GM12864 (cell line): Measurements from ENCODE around the gene STK33.

Experiments
- DNase-seq: peaks from one replicate; pipeline ENCODE4 v3.0.0-alpha.2; 2011; ENCODE audit warnings: low read depth
- H3K4me3 ChIP-seq: 2 replicates; pipeline ENCODE4 v1.5.1; 2011; ENCODE audit warnings: mild to moderate bottlenecking, low read depth, low read length, control low read depth
- TF ChIP-seq, protein P1 (sequence below): IDR thresholded peaks from 2 replicates; pipeline ENCODE4 v1.5.1; 2011; ENCODE audit warnings: low read depth, mild to moderate bottlenecking, moderate library complexity, low read length, control low read depth, inconsistent platforms; ENCODE audit errors: missing control alignments

Gene STK33

DNA sequence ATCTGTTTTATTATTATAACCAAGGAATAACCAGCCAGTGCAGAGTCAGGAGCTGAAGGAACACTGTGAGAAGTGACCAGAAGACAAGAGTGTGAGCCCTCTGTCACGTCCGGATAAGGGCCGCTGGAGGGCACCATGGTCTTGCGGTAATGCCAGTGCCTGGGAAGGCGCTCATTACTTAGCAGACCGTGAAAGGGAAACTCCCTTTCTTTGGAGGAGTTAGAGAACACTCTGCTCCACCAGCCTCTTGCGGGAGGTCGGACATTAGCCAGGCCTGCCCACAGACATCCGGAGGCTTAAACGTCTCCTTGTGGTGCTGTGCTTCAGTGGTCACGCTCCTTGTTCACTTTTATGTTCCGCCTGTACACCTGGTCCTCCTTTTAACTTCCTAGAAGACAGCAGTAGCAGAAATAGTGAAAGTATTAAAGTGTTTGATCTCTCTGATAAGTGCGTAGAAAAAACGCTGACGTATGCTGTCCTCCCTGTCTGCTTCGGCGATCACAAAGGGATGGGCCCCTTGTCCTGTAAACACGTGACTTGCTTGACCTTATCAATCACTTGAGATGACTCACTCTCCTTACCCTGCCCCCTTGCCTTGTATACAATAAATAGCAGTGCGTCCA lies 209.7 kb downstream of the STK33 start:
- TF ChIP-seq, protein P1, sequence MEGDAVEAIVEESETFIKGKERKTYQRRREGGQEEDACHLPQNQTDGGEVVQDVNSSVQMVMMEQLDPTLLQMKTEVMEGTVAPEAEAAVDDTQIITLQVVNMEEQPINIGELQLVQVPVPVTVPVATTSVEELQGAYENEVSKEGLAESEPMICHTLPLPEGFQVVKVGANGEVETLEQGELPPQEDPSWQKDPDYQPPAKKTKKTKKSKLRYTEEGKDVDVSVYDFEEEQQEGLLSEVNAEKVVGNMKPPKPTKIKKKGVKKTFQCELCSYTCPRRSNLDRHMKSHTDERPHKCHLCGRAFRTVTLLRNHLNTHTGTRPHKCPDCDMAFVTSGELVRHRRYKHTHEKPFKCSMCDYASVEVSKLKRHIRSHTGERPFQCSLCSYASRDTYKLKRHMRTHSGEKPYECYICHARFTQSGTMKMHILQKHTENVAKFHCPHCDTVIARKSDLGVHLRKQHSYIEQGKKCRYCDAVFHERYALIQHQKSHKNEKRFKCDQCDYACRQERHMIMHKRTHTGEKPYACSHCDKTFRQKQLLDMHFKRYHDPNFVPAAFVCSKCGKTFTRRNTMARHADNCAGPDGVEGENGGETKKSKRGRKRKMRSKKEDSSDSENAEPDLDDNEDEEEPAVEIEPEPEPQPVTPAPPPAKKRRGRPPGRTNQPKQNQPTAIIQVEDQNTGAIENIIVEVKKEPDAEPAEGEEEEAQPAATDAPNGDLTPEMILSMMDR = peak; percentile 50
- H3K4me3 ChIP-seq = peak overlapping the region; percentile 10; the same call in 1 of the 2 replicates
- peak; percentile 51 for DNase-seq

DNA sequence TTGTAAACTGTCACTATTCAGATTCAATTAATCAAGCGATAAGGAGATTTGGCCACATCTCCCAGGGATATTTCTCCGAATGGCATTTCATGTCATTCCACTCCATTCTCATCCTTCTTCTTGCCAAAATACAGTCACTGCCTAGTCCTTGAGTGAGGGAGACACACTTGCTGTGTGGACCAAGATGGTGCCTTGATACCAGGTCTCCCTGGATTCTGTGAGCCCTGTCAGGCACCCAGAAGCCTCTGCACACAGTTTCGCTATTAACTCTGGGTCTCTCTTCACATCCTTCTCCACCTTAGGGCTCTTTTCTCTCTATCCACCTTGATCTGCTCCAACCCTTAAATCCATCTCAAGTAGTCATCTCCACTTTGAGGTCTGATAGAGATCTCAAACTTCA lies 210.4 kb downstream of the STK33 start:
- TF ChIP-seq, protein P1 = no peak
- H3K4me3 ChIP-seq = no peak overlapping the region
- DNase-seq = no peak

DNA sequence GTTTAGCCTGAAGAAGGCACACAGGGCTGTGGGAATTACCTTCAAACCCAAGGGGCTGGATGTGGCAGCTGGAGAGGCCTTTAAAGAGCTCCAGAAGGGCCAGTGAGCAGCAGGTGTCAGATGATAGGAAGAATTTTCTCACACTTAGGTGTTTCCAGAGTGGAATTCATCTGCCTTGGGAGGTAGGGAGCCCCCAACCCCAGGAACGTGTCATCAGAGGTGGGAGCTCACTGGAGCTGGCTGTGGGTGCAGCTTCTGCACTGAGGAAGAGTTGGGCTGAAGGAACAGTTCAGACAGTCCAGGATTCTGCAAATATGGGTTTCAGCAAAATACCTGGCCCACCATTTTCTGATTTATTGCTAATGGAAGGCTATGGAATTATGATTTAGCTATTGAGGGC lies 210.8 kb downstream of the STK33 start:
- TF ChIP-seq, protein P1 = no peak
- no peak for DNase-seq
- no peak overlapping the region for H3K4me3 ChIP-seq

DNA sequence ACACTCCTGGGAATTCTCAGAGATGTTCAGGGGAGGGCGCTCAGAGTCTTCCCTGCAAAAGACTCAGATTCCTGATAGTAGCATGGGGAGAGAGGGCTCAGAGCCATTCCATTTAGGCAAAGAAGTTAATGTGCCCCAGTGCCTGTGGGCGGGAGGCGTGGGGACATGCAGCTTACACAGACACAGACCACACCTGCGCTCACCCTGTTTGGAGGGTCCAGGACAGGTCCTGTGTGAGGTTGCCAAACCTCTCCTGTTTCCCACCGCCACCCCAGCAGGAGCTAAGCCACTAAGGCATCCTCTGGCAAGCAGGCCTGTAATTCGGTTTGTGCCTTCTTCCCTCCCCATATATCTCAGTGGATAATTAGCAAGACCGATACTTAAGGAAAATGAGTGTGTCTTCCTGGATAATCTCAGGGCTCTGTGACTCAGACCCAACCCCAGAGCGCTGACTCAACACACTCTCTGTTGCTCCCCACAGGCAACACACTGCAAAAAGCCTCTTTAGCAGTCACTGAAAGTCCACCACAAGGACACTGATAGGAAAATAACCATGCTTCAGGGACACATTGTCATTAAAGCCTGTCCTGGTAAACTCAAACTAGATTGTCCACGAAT lies 211.5 kb downstream of the STK33 start:
- TF ChIP-seq, protein P1 = no peak
- DNase-seq = no peak

DNA sequence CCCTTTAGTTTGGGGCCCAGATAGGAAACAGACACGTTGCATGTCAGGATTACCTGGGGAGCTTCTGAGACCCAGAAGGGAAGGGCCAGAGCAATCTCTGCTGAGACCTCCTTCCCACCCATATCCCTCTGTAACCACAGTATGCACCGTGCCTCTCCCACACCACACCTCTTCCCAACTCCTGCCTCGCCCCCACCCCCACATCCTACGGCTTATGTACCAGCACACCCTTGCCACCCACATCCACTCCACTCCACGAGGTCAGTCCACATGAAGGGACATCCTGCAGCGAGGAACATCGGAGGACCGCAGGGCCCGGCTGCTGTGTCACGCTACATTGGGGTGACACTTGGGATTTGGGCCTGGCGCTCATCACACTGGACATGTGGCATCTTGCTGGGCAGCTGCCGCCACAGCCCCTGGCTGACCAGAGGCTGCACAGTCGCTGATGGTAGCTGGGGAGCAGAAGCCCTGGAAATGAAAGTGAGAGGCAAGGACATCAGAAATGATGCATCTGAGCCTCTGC lies 212.1 kb downstream of the STK33 start:
- H3K4me3 ChIP-seq = no peak overlapping the region
- no peak for DNase-seq
- TF ChIP-seq, protein P1 = no peak

More for the DNA sequence above, 211.5 kb downstream of the STK33 start:
- H3K4me3 ChIP-seq = no peak overlapping the region

DNA sequence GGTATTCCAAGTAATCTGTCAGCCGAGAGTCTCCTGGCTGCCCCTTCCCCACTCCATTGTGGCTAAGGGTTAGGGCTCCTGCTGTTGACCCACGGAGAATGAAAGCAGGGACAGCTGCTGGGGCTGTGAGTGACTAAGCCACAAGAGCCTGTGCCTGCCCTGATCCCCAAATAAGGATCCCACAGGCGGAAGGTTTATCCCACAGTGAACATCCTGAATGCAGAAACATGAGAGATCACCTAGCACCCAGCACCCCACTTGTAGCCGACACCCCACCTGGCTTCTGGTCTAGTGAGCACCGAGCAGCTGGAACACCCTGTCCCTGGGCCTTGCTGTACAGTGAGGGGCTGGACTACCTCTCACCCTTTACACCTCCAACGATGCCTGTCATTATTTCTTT lies 212.7 kb downstream of the STK33 start:
- TF ChIP-seq, protein P1 = no peak
- DNase-seq = no peak
- H3K4me3 ChIP-seq = no peak overlapping the region
